HG03521 (cell line): ENCODE results near the gene PCDH9.
"Not testable (repeated sequence)": the region's sequence is repeated elsewhere in the genome, so short reads cannot be mapped to it uniquely, and the experiment has no call there.

Experiments used
- ATAC-seq: cut with Tn5 transposase; IDR thresholded peaks from one replicate; pipeline ENCODE4 v1.9.1; 2021; ENCODE audit warnings: mild to moderate bottlenecking, moderate library complexity; ENCODE audit not compliant: unreplicated experiment

PCDH9 gene

GRCh38 chr13:66338542-66338941 is 891.6 kb downstream of the PCDH9 start:
- ATAC-seq = no peak

- no peak for ATAC-seq
Observed at GRCh38 chr13:66335626-66336025, 894.5 kb downstream of the PCDH9 start.

- ATAC-seq = no peak
Observed at GRCh38 chr13:66329988-66330451, 900.1 kb downstream of the PCDH9 start.

- ATAC-seq = no peak
Observed at GRCh38 chr13:66328476-66328875, 901.7 kb downstream of the PCDH9 start.

- ATAC-seq = no peak
Observed at GRCh38 chr13:66323745-66324347, 906.3 kb downstream of the PCDH9 start.

GRCh38 chr13:66322936-66323335 is 907.2 kb downstream of the PCDH9 start:
- no peak for ATAC-seq

- ATAC-seq = no peak
Observed at GRCh38 chr13:66322193-66322740, 907.9 kb downstream of the PCDH9 start.

GRCh38 chr13:66314911-66315310 is 915.2 kb downstream of the PCDH9 start:
- ATAC-seq = no peak

GRCh38 chr13:66313413-66313812 is 916.7 kb downstream of the PCDH9 start:
- no peak for ATAC-seq

- no peak for ATAC-seq
Observed at GRCh38 chr13:66312312-66313087, 917.6 kb downstream of the PCDH9 start.

- ATAC-seq = no peak
Observed at GRCh38 chr13:66305961-66306617, 924.0 kb downstream of the PCDH9 start.

- no peak for ATAC-seq
Observed at GRCh38 chr13:66301482-66301881, 928.7 kb downstream of the PCDH9 start.

- ATAC-seq = no peak
Observed at GRCh38 chr13:66301006-66301405, 929.1 kb downstream of the PCDH9 start.

GRCh38 chr13:66296875-66297274 is 933.3 kb downstream of the PCDH9 start:
- no peak for ATAC-seq

- no peak for ATAC-seq
Observed at GRCh38 chr13:66296328-66296727, 933.8 kb downstream of the PCDH9 start.

GRCh38 chr13:66286806-66287205 is 943.3 kb downstream of the PCDH9 start:
- not testable (repeated sequence) for ATAC-seq

GRCh38 chr13:66275416-66275815 is 954.7 kb downstream of the PCDH9 start:
- ATAC-seq = no peak

- no peak for ATAC-seq
Observed at GRCh38 chr13:66273011-66273410, 957.1 kb downstream of the PCDH9 start.

- ATAC-seq = no peak
Observed at GRCh38 chr13:66266761-66267160, 963.4 kb downstream of the PCDH9 start.

GRCh38 chr13:66266348-66266747 is 963.8 kb downstream of the PCDH9 start:
- no peak for ATAC-seq

- ATAC-seq = no peak
Observed at GRCh38 chr13:66265371-66265770, 964.8 kb downstream of the PCDH9 start.

GRCh38 chr13:66264971-66265370 is 965.2 kb downstream of the PCDH9 start:
- ATAC-seq = no peak
